Nephron (organoid): Measurements from ENCODE around the gene LRRC71.

Experiments
- H3K27ac Mint-ChIP-seq, 3 experiments: 2 replicates each; pipeline ENCODE4 v1.8.0; 2020; ENCODE audit warnings: mixed read lengths in 3 of 3, mild to moderate bottlenecking in 2 of 3, moderate library complexity in 1 of 3
- H3K27me3 Mint-ChIP-seq: 2 replicates; pipeline ENCODE4 v1.8.0; 2021; ENCODE audit warnings: low read depth, mild to moderate bottlenecking, moderate library complexity, mixed read lengths
- H3K36me3 Mint-ChIP-seq: 2 replicates; pipeline ENCODE4 v1.8.0; 2020; ENCODE audit warnings: low read depth, mixed read lengths
- H3K4me1 Mint-ChIP-seq: 2 replicates; pipeline ENCODE4 v1.8.0; 2020; ENCODE audit warnings: mixed read lengths
- H3K4me3 Mint-ChIP-seq, 3 experiments: 2 replicates each; pipeline ENCODE4 v1.8.0; 2020; ENCODE audit warnings: mild to moderate bottlenecking in 3 of 3, mixed read lengths in 3 of 3, moderate library complexity in 2 of 3
- H3K9me3 Mint-ChIP-seq: 2 replicates; pipeline ENCODE4 v1.8.0; 2020; ENCODE audit warnings: mixed read lengths
- CTCF ChIP-seq, 3 experiments: fragments of 200-600 bp; sonication (generic); IDR thresholded peaks; one replicate each; pipeline ENCODE4 v1.5.0; 2021; ENCODE audit warnings: antibody characterized with exemption in 3 of 3; ENCODE audit not compliant: unreplicated experiment in 3 of 3

LRRC71 gene

GRCh38 chr1:156930483-156930882, 10.1 kb downstream of the LRRC71 start:
- TF ChIP-seq CTCF (IDR thresholded peaks at IDR 0.05; ENCODE audit: unreplicated experiment in 3 of 3) = no peak
- Mint-ChIP-seq H3K4me3 (no peak overlapping the region), H3K4me1 (peaks cover 38% of the 10 kb centered on the region), H3K27ac (no peak overlapping the region), H3K9me3 (no peaks in the 10 kb centered on the region), H3K27me3 (peaks cover 60% of the 10 kb centered on the region), H3K36me3 (peaks cover 8% of the 10 kb centered on the region)

GRCh38 chr1:156931211-156931952, 10.9 kb downstream of the LRRC71 start:
- peaks cover 51% of the 10 kb centered on the region for H3K27me3 Mint-ChIP-seq
- H3K9me3 Mint-ChIP-seq = no peaks in the 10 kb centered on the region
- peaks cover 14% of the 10 kb centered on the region for H3K36me3 Mint-ChIP-seq
- H3K4me1 Mint-ChIP-seq = peaks cover 31% of the 10 kb centered on the region
- no peak for TF ChIP-seq CTCF (IDR thresholded peaks at IDR 0.05; ENCODE audit: unreplicated experiment in 3 of 3)
- no peak overlapping the region for H3K4me3 Mint-ChIP-seq
- H3K27ac Mint-ChIP-seq = no peak overlapping the region

GRCh38 chr1:156931974-156932710, 11.7 kb downstream of the LRRC71 start:
- peaks cover 31% of the 10 kb centered on the region for H3K4me1 Mint-ChIP-seq
- H3K27ac Mint-ChIP-seq = peak overlapping the region in 2 of 3 experiments; percentile 15 to 20
- H3K27me3 Mint-ChIP-seq = peaks cover 44% of the 10 kb centered on the region
- TF ChIP-seq CTCF (IDR thresholded peaks at IDR 0.05; ENCODE audit: unreplicated experiment in 3 of 3) = no peak
- H3K9me3 Mint-ChIP-seq = no peaks in the 10 kb centered on the region
- H3K4me3 Mint-ChIP-seq = peak overlapping the region in 1 of 3 experiments; percentile 24
- peaks cover 16% of the 10 kb centered on the region for H3K36me3 Mint-ChIP-seq

- Mint-ChIP-seq H3K36me3 (peaks cover 22% of the 10 kb centered on the region), H3K9me3 (no peaks in the 10 kb centered on the region), H3K27ac (peak overlapping the region in 2 of 3 experiments; percentile 15 to 33), H3K4me1 (peaks cover 26% of the 10 kb centered on the region), H3K27me3 (peaks cover 34% of the 10 kb centered on the region), H3K4me3 (no peak overlapping the region)
- no peak for TF ChIP-seq CTCF (IDR thresholded peaks at IDR 0.05; ENCODE audit: unreplicated experiment in 3 of 3)
These were observed 12.7 kb downstream of the LRRC71 start for GRCh38 chr1:156933136-156933535.

- peaks cover 11% of the 10 kb centered on the region for H3K27me3 Mint-ChIP-seq
- H3K4me1 Mint-ChIP-seq = peaks cover 25% of the 10 kb centered on the region
- peaks cover 36% of the 10 kb centered on the region for H3K36me3 Mint-ChIP-seq
- H3K27ac Mint-ChIP-seq = no peak overlapping the region
- H3K4me3 Mint-ChIP-seq = no peak overlapping the region
- TF ChIP-seq CTCF (IDR thresholded peaks at IDR 0.05; ENCODE audit: unreplicated experiment in 3 of 3) = no peak
- H3K9me3 Mint-ChIP-seq = no peaks in the 10 kb centered on the region
These were observed 15.2 kb downstream of the LRRC71 start for GRCh38 chr1:156935505-156936128.
